HepG2 (cell line): ENCODE data around the gene STOML2. TPM values are rescaled to one million over a fixed set of nuclear protein-coding genes. Genes with fewer than 3 reads are reported as not detected.
A peak's percentile ranks its signal among the peaks of the same experiment; 100 is the strongest.

Experiments
- CEBPZ ChIP-seq: IDR thresholded peaks from 2 replicates; pipeline ENCODE4 v1.6.1; 2012; ENCODE audit warnings: low read length, improper control_type of control experiment
- MIER2 ChIP-seq: IDR thresholded peaks from 2 replicates; pipeline ENCODE4 v1.6.1; 2016; ENCODE audit warnings: missing biosample characterization, missing genetic modification reagents
- NCOA2 ChIP-seq: sonication (generic); formaldehyde crosslinking; IDR thresholded peaks from 2 replicates; pipeline ENCODE4 v1.8.0; 2022; ENCODE audit warnings: inconsistent platforms
- NFRKB ChIP-seq: fragments of 450-650 bp; IDR thresholded peaks from 2 replicates; pipeline ENCODE4 v1.6.1; 2017
- SUZ12 ChIP-seq: fragments of 150-350 bp; IDR thresholded peaks from 2 replicates; pipeline ENCODE4 v1.6.1; 2014; ENCODE audit warnings: low read depth, low read length
- TFDP2 ChIP-seq: sonication (generic); formaldehyde crosslinking; IDR thresholded peaks from 2 replicates; pipeline ENCODE4 v1.4.0; 2020; ENCODE audit warnings: missing genetic modification reagents
- ZFP36 ChIP-seq: fragments of 150-350 bp; IDR thresholded peaks from 2 replicates; pipeline ENCODE4 v1.6.1; 2018; ENCODE audit warnings: borderline replicate concordance, low read length, low read depth; ENCODE audit not compliant: partially characterized antibody
- ZNF3 ChIP-seq: IDR thresholded peaks from 2 replicates; pipeline ENCODE4 v1.7.0; 2017; ENCODE audit warnings: inconsistent platforms
- ZNF773 ChIP-seq: sonication (generic); formaldehyde crosslinking; IDR thresholded peaks from 2 replicates; pipeline ENCODE4 v1.4.0; 2020; ENCODE audit warnings: missing genetic modification reagents, borderline replicate concordance
- ZNF782 ChIP-seq: sonication (generic); formaldehyde crosslinking; IDR thresholded peaks from 2 replicates; pipeline ENCODE4 v1.4.0; 2020; ENCODE audit warnings: missing genetic modification reagents, mild to moderate bottlenecking, borderline replicate concordance
- ZNF788 ChIP-seq: sonication (generic); formaldehyde crosslinking; IDR thresholded peaks from 2 replicates; pipeline ENCODE4 v1.5.0; 2020; ENCODE audit warnings: mild to moderate bottlenecking, missing genetic modification reagents, borderline replicate concordance
- ZNF816 ChIP-seq: sonication (generic); formaldehyde crosslinking; IDR thresholded peaks from 2 replicates; pipeline ENCODE4 v1.8.0; 2022; ENCODE audit warnings: missing genetic modification reagents, mild to moderate bottlenecking, borderline replicate concordance
- polyA plus RNA-seq, 8 experiments: library from polyadenylated mRNA; depleted of rRNA in 3 of 8; stranded (reverse) in 7 of 8; unstranded in 1 of 8; fragments of >200 nt; fragmentation: Illumina TruSeq in 4 of 8; extraction: Trizol in 4 of 8; gene quantifications; 2 replicates each; pipeline versions ENCODE4 v1.2.1 to v1.2.3, GENCODE V29; 2011 to 2016; ENCODE audit warnings: low read depth in 4 of 8, missing spikeins in 1 of 8, mixed read lengths in 1 of 8; ENCODE audit not compliant: insufficient read depth in 1 of 8
- total RNA-seq, 5 experiments: library from RNA; depleted of rRNA; stranded (reverse); fragments of >200 nt; fragmentation: Illumina TruSeq; extraction: Trizol; gene quantifications; 2 replicates each; pipeline ENCODE4 v1.2.3, GENCODE V29; 2016; ENCODE audit warnings: low read depth in 1 of 5
- TF ChIP-seq, protein P1 (sequence below): sonication (generic); formaldehyde crosslinking; IDR thresholded peaks from 2 replicates; pipeline ENCODE4 v1.5.1; 2020; ENCODE audit warnings: missing genetic modification reagents, mild to moderate bottlenecking, borderline replicate concordance
- TF ChIP-seq, protein P2 (sequence below): IDR thresholded peaks from 2 replicates; pipeline ENCODE4 v1.6.1; 2016
- TF ChIP-seq, protein P3 (sequence below): sonication (generic); formaldehyde crosslinking; IDR thresholded peaks from 2 replicates; pipeline ENCODE4 v1.4.0; 2020; ENCODE audit warnings: missing genetic modification reagents

The STOML2 gene
- total and polyA plus RNA-seq, 2 of the 13 experiments (the other 11 are each of a cell fraction or from before 2014, with no cell fraction given) = 245 to 250 TPM

GRCh38 chr9:35102769-35103659, at the start of gene STOML2 (continued):
- TF ChIP-seq, protein P1, sequence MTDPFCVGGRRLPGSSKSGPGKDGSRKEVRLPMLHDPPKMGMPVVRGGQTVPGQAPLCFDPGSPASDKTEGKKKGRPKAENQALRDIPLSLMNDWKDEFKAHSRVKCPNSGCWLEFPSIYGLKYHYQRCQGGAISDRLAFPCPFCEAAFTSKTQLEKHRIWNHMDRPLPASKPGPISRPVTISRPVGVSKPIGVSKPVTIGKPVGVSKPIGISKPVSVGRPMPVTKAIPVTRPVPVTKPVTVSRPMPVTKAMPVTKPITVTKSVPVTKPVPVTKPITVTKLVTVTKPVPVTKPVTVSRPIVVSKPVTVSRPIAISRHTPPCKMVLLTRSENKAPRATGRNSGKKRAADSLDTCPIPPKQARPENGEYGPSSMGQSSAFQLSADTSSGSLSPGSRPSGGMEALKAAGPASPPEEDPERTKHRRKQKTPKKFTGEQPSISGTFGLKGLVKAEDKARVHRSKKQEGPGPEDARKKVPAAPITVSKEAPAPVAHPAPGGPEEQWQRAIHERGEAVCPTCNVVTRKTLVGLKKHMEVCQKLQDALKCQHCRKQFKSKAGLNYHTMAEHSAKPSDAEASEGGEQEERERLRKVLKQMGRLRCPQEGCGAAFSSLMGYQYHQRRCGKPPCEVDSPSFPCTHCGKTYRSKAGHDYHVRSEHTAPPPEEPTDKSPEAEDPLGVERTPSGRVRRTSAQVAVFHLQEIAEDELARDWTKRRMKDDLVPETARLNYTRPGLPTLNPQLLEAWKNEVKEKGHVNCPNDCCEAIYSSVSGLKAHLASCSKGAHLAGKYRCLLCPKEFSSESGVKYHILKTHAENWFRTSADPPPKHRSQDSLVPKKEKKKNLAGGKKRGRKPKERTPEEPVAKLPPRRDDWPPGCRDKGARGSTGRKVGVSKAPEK (CRISPR knock-in tag) = no peak
- TF ChIP-seq ZNF816 (CRISPR knock-in tag) (no peak), ZFP36 (no peak), CEBPZ (no peak), ZNF3 (CRISPR knock-in tag) (no peak), NFRKB (no peak), ZNF788 (peak; percentile 98; the same call in 1 of the 2 replicates), TFDP2 (CRISPR knock-in tag) (peak; percentile 91), SUZ12 (no peak), NCOA2 (CRISPR knock-in tag) (peak; percentile 66), ZNF773 (no peak), MIER2 (CRISPR knock-in tag) (peak; percentile 41; the same call in 1 of the 2 replicates), ZNF782 (CRISPR knock-in tag) (no peak)
- TF ChIP-seq, protein P2, sequence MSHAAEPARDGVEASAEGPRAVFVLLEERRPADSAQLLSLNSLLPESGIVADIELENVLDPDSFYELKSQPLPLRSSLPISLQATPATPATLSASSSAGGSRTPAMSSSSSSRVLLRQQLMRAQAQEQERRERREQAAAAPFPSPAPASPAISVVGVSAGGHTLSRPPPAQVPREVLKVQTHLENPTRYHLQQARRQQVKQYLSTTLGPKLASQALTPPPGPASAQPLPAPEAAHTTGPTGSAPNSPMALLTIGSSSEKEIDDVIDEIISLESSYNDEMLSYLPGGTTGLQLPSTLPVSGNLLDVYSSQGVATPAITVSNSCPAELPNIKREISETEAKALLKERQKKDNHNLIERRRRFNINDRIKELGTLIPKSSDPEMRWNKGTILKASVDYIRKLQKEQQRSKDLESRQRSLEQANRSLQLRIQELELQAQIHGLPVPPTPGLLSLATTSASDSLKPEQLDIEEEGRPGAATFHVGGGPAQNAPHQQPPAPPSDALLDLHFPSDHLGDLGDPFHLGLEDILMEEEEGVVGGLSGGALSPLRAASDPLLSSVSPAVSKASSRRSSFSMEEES (CRISPR knock-in tag) = peak; percentile 19; the same call in 1 of the 2 replicates
- TF ChIP-seq, protein P3, sequence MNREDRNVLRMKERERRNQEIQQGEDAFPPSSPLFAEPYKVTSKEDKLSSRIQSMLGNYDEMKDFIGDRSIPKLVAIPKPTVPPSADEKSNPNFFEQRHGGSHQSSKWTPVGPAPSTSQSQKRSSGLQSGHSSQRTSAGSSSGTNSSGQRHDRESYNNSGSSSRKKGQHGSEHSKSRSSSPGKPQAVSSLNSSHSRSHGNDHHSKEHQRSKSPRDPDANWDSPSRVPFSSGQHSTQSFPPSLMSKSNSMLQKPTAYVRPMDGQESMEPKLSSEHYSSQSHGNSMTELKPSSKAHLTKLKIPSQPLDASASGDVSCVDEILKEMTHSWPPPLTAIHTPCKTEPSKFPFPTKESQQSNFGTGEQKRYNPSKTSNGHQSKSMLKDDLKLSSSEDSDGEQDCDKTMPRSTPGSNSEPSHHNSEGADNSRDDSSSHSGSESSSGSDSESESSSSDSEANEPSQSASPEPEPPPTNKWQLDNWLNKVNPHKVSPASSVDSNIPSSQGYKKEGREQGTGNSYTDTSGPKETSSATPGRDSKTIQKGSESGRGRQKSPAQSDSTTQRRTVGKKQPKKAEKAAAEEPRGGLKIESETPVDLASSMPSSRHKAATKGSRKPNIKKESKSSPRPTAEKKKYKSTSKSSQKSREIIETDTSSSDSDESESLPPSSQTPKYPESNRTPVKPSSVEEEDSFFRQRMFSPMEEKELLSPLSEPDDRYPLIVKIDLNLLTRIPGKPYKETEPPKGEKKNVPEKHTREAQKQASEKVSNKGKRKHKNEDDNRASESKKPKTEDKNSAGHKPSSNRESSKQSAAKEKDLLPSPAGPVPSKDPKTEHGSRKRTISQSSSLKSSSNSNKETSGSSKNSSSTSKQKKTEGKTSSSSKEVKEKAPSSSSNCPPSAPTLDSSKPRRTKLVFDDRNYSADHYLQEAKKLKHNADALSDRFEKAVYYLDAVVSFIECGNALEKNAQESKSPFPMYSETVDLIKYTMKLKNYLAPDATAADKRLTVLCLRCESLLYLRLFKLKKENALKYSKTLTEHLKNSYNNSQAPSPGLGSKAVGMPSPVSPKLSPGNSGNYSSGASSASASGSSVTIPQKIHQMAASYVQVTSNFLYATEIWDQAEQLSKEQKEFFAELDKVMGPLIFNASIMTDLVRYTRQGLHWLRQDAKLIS = no peak
